ENCODE data around the gene DDX39A. TPM values are rescaled to one million over a fixed set of nuclear protein-coding genes. Genes with fewer than 3 reads are reported as not detected.
A peak's percentile ranks its signal among the peaks of the same experiment; 100 is the strongest.

The DDX39A gene
- total RNA-seq, 2 experiments from 2014 or later: 192 to 202 TPM

DNA sequence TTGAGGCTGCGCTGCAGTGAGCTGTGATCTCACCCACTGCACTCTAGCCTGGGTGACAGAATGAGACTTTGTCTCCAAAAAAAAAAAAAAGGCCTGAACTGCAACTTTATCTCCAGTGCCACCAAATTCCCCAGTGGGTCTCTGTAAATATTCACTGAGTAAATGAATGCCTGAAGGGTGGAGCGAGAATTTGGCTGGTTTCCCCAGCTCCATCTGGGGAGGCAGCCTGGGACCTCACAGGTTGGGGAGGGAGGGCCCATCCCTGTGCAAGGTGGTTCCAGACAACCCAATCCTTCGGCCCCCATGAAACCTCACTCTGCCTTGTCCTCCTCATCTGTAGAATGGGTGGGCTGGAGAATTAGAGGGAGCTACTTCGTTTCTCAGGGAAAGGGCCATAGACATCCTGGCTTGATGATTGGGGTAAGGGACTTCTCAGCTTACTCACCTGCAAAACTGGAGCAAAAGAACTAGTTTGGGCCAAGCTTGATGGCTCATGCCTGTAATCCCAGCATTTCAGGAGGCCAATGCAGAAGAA is 9.8 kb upstream of the DDX39A start:
- H3K27ac Mint-ChIP-seq: no peak overlapping the region
- POLR2A ChIA-PET: interaction anchor here (0.6 to 1.2 kb wide), 4 partner anchors 9 to 44 kb away, joined by 3 to 5 read pairs (median 4); no protein-coding TSS in a partner anchor
- no peaks in the 10 kb centered on the region for H3K36me3 Mint-ChIP-seq
- ATAC-seq (ENCODE audit: low read depth) (no peak), DNase-seq (no peak)
- H3K27me3 Mint-ChIP-seq: peaks cover 16% of the 10 kb centered on the region
- H3K9me3 Mint-ChIP-seq: no peaks in the 10 kb centered on the region
- no peak overlapping the region for H3K4me3 Mint-ChIP-seq
- peaks cover 15% of the 10 kb centered on the region for H3K4me1 Mint-ChIP-seq

DNA sequence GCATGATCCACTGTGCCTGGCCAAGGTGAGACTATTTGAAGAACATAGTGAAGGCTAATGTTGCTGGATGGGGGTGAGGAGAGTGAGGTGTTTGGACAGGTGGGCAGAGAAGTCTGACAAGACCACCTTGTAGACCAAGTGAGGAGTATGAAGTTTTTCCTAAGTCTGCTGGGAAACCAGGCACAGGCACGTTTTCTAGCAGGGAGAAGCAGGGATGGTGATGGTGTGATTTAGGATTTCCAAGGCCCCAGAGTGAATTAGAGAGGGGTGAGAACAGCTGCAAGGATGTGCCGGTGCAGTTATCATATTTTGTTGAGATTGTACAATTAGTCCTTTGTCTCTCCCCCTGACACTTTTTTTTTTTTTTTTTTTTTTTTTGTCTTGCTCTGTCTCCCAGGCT is 8.3 kb upstream of the DDX39A start:
- ATAC-seq (ENCODE audit: low read depth) (no peak), DNase-seq (no peak)
- Mint-ChIP-seq H3K27ac (no peak overlapping the region), H3K4me3 (no peak overlapping the region), H3K9me3 (no peaks in the 10 kb centered on the region), H3K27me3 (peaks cover 16% of the 10 kb centered on the region), H3K36me3 (no peaks in the 10 kb centered on the region), H3K4me1 (peaks cover 13% of the 10 kb centered on the region)
- POLR2A ChIA-PET: interaction anchor here (0.8 to 1.1 kb wide), 2 partner anchors 22 to 69 kb away, joined by 3 read pairs; partner anchors contain the start of gene GIPC1

DNA sequence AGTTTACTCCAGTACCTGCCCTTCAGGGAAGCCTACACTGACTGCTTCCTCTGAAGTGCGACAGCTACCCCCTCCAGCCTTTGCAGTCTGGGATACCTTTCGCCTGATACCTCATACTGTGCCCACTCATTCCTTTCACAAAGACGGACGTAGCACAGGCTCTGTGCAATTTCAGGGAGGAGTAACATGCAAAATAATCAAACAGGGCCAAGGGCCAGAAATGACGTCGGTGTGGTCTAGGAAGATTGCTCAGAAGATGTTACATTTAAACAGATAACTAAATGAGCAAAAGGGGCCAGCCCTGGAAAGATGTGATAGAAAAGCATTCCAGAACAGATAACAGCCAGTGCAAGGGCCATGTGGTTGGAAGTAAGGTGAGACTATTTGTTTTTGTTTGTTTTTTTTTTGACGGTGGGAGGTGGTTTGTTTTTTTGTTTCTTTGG is 6.6 kb upstream of the DDX39A start:
- Mint-ChIP-seq H3K27ac (no peak overlapping the region), H3K4me3 (no peak overlapping the region), H3K9me3 (no peaks in the 10 kb centered on the region), H3K4me1 (peaks cover 3% of the 10 kb centered on the region), H3K36me3 (no peaks in the 10 kb centered on the region), H3K27me3 (peaks cover 5% of the 10 kb centered on the region)
- POLR2A ChIA-PET: interaction anchor here (1.6 kb wide), 1 partner anchor 289 kb away, joined by 7 read pairs; the partner anchor contains the start of gene ASF1B
- ATAC-seq (ENCODE audit: low read depth) (no peak), DNase-seq (no peak)

DNA sequence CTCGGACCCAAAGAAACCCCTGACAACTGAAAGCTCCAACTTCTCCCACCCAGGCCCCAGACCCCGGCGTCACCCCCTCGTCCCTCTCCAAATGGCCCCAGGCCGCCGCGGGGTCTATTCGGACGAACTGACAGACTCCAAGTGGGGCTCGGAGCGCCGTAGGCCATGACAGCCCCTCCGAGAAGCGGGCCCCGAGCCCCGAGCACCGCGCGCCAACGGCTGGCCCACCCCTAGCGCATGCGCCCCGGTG is 360 bp downstream of the DDX39A start:
- peaks cover 22% of the 10 kb centered on the region for H3K36me3 Mint-ChIP-seq
- peaks cover 1% of the 10 kb centered on the region for H3K9me3 Mint-ChIP-seq
- DNase-seq: no peak
- no peaks in the 10 kb centered on the region for H3K27me3 Mint-ChIP-seq
- peaks cover 32% of the 10 kb centered on the region for H3K4me1 Mint-ChIP-seq
- peak overlapping the region; percentile 99 for H3K27ac Mint-ChIP-seq
- H3K4me3 Mint-ChIP-seq: peak overlapping the region; percentile 97
- POLR2A ChIA-PET: interaction anchor here (1.2 to 3.6 kb wide), 7 partner anchors 10 to 631 kb away, joined by 4 to 32 read pairs (median 8); partner anchors contain the start of genes ADGRE5 and ASF1B
- ATAC-seq (ENCODE audit: low read depth): peak; percentile 66

DNA sequence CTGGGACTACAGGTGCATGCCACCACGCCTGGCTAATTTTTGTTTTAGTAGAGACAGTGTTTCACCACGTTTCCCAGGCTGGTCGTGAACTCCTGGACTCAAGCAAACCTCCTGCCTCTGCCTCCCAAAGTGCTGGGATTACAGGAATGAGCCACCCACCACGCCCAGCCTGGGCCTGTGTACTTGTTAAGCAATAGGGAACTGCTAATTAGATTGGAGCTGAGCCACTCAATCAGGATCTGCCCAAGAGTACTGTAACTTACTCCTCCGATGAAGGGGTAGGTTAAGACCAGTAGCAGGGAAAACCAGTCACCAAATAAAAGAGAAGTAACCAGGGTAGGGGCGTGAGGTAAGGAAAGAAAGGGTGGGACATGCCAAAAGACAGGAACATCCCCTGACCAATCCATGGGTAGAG is 2.3 kb downstream of the DDX39A start:
- Mint-ChIP-seq H3K4me3 (peak overlapping the region; percentile 97), H3K4me1 (peaks cover 43% of the 10 kb centered on the region), H3K27ac (peak overlapping the region; percentile 83), H3K36me3 (peaks cover 30% of the 10 kb centered on the region), H3K27me3 (no peaks in the 10 kb centered on the region), H3K9me3 (peaks cover 1% of the 10 kb centered on the region)
- ATAC-seq (ENCODE audit: low read depth): no peak
- POLR2A ChIA-PET: interaction anchor here (1.0 to 3.6 kb wide), 3 partner anchors 8 to 35 kb away, joined by 3 to 32 read pairs (median 15); partner anchors contain the start of genes ADGRE5 and PKN1
- DNase-seq: no peak

DNA sequence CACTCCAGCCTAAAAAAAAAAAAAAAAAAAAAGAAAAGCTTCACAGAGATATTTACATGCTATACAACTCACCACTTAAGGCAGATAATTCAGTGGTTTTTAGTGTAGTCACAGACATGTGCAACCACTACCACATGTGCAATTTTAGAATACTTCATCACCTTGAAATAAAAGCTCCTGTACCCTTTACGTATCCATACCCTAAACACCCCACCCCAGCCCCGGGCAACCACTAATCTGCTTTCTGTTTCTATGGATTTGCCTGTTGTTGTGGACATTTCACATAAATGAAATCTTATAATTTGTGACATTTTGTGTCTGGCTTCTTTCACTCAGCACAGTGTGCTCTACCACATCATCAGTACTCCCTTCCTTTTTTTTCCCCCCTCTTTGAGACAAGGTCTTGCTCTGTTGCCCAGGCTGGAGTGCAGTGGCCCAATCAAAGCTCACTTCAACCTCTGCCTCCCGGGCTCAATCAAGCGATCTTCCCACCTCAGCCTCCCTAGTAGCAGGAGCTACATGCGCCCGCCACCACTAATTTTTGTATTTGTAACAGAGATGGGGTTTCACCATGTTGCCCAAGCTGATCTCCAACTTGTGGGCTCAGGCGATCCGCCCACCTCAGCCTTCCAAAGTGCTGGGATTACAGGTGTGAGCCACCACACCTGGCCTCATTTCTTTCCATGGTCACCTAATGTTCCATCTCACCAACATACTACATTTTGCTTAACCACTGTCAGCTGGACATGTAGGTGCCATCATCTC is 4.0 kb downstream of the DDX39A start:
- Mint-ChIP-seq H3K27ac (peak overlapping the region; percentile 51), H3K27me3 (no peaks in the 10 kb centered on the region), H3K4me1 (peaks cover 45% of the 10 kb centered on the region), H3K9me3 (peaks cover under 1% of the 10 kb centered on the region), H3K4me3 (peak overlapping the region; percentile 44), H3K36me3 (peaks cover 38% of the 10 kb centered on the region)
- DNase-seq (no peak), ATAC-seq (ENCODE audit: low read depth) (no peak)
- POLR2A ChIA-PET: interaction anchor here (0.6 to 2.8 kb wide), 5 partner anchors 9 to 54 kb away, joined by 4 to 23 read pairs (median 8); partner anchors contain the start of gene ADGRE5

DNA sequence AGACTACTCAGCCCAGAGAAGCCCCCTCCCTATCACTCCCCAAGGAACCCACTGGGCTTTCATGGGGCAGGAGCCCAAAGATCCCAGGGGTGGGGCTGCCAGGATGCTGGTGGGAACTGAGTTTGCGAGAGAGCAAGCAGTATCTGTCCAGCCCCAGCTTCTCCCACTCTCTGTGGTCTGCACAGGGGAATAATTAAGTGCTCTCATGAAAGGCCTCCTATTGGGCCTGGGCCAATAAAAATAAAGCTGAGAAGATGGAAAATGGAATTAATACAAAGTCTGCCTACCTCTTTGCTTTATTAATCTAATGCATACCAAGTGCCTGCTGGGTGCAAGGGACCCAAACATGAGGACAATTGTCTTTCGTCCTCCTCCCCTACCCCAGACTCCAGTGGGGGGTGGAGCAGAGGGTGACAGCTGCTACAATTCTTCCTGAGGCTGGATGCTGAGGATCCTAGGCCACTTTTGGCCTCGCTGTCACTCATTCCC is 5.4 kb downstream of the DDX39A start:
- POLR2A ChIA-PET: interaction anchor here (0.6 to 2.8 kb wide), 6 partner anchors 8 to 47 kb away, joined by 3 to 23 read pairs (median 6); partner anchors contain the start of gene ADGRE5
- H3K9me3 Mint-ChIP-seq: no peaks in the 10 kb centered on the region
- ATAC-seq (ENCODE audit: low read depth) (no peak), DNase-seq (no peak)
- no peaks in the 10 kb centered on the region for H3K27me3 Mint-ChIP-seq
- H3K36me3 Mint-ChIP-seq: peaks cover 42% of the 10 kb centered on the region
- peak overlapping the region; percentile 61 for H3K27ac Mint-ChIP-seq
- peaks cover 41% of the 10 kb centered on the region for H3K4me1 Mint-ChIP-seq
- peak overlapping the region; percentile 7 for H3K4me3 Mint-ChIP-seq

DNA sequence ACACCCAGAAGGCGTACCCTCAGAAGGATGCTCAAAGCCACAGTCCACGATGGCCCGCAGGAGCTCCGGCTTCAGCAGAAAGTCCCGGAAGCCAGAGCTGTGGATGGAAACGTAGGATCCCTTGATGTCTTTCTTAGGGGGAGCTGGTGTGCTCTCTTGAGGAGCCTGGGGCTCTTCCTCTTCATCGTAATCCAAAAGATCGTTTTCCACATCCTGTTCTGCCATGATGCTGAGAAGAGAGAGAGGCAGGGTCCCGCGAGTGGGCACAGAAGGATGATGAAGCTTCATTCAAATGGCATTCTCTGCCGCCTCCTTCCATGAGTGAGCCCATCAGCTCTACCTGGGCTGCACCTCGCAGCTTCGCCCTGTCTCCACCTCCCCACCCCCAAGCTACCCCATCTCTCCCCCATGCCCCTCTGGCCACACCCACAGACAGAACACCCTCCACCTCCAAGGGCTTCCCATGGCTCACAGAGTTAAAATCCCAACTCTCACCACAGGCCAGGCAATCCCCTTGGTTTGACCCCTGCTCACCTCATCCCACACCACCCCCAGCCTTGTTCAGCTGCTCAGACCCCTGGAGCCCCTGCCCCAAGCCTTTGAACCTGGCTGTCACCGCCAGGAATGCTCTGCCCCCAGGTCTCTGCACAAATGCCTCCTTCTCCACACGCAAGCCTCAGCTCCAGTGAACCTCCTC is 6.0 kb downstream of the DDX39A start:
- Mint-ChIP-seq H3K4me1 (peaks cover 41% of the 10 kb centered on the region), H3K9me3 (no peaks in the 10 kb centered on the region), H3K27ac (peak overlapping the region; percentile 61), H3K4me3 (peak overlapping the region; percentile 7), H3K36me3 (peaks cover 46% of the 10 kb centered on the region), H3K27me3 (no peaks in the 10 kb centered on the region)
- ATAC-seq (ENCODE audit: low read depth): no peak
- no peak for DNase-seq
- POLR2A ChIA-PET: interaction anchor here (0.6 to 2.8 kb wide), 4 partner anchors 9 to 32 kb away, joined by 3 to 23 read pairs (median 4); partner anchors contain the start of gene ADGRE5

DNA sequence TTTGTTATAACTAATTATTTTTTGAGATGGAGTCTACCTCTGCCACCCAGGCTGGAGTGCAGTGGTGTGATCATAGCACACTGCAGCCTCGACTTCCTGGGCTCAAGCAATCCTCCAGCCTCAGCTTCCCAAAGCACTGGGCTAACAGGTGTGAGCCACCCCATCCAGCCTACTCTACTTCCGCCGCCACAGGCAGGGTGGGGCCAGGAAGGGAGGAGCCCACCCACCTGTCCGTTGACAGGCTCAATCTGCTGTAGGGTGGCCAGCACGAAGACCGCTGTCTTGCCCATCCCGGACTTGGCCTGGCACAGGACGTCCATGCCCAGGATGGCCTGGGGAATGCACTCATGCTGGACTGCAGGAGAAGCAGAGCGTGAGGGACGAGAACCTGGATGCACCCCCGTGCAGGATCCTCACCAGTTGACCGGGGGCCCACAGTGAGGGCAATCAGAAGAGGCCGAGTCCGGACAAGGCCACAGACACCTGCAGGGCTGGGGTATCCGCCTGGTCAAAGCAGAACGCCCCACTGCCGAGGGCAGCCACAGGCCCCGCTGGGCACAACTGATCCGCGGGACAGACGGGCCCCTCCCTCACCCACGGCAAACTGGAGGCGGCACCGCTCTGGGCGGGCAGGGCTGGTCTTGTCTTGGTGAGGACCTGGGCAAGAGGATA is 6.7 kb downstream of the DDX39A start:
- Mint-ChIP-seq H3K27me3 (no peaks in the 10 kb centered on the region), H3K4me3 (no peak overlapping the region), H3K36me3 (peaks cover 48% of the 10 kb centered on the region), H3K27ac (no peak overlapping the region), H3K4me1 (peaks cover 41% of the 10 kb centered on the region), H3K9me3 (no peaks in the 10 kb centered on the region)
- ATAC-seq (ENCODE audit: low read depth) (no peak), DNase-seq (no peak)
- POLR2A ChIA-PET: interaction anchor here (0.6 to 13.1 kb wide), 4 partner anchors 9 to 50 kb away, joined by 3 to 250 read pairs (median 14); partner anchors contain the start of gene ADGRE5

DNA sequence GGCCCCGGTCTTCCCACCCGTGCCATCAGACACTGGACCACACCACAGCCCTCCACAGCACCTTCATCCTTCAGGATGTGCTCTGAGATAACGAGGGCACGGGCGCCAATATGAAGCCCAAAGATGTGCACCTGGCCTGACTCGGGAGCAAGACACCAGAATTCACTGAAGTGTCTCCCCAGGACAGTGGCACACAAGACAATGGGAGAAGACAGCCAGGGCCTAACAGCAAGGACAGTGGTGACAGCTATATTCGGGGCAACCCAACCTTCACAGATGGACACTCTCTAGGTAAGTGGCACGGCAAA is 7.2 kb downstream of the DDX39A start:
- H3K4me1 Mint-ChIP-seq: peaks cover 38% of the 10 kb centered on the region
- DNase-seq (no peak), ATAC-seq (ENCODE audit: low read depth) (no peak)
- no peaks in the 10 kb centered on the region for H3K9me3 Mint-ChIP-seq
- POLR2A ChIA-PET: interaction anchor here (13.1 kb wide), 1 partner anchor 50 kb away, joined by 250 read pairs; no protein-coding TSS in a partner anchor
- no peaks in the 10 kb centered on the region for H3K27me3 Mint-ChIP-seq
- H3K36me3 Mint-ChIP-seq: peaks cover 47% of the 10 kb centered on the region
- peak overlapping the region; percentile 56 for H3K27ac Mint-ChIP-seq
- no peak overlapping the region for H3K4me3 Mint-ChIP-seq

DNA sequence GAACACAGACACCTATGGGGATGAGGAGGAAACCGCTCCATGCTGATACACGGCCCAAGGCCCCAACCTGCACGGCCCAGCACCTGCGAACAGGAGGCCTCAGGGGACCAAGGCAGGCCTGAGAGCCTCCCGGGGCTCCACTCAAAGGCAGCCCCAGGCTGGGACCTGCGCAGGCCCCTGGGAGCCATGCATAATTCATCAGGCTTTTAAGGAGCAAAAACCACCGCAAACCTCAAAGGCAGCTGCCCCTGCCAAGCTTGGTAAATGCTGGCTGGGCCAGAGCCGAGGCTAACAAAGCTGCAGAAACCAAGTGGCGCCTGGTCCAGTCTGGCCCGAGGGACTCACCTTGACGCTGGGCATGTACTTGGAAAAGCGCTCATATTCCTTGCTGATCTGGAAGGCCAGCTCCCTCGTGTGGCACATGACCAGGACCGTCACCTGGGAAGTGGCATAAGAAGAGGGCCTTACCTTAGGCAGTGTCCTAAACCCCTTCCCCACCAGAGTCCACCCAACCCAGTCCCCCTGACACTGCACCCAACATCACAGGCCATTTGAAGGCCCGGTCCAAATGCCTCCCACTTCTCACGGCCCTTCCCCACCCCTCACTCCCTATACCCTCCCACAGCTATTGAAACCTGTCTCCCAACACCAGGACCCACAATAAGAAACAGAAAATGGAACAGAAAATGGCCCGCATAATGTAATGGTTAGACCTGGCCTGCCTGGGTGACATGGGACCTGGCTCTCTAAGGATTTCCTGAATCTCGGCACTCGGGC is 7.8 kb downstream of the DDX39A start:
- H3K4me3 Mint-ChIP-seq: no peak overlapping the region
- DNase-seq (no peak), ATAC-seq (ENCODE audit: low read depth) (no peak)
- no peaks in the 10 kb centered on the region for H3K9me3 Mint-ChIP-seq
- no peaks in the 10 kb centered on the region for H3K27me3 Mint-ChIP-seq
- POLR2A ChIA-PET: interaction anchor here (1.1 to 13.1 kb wide), 3 partner anchors 24 to 49 kb away, joined by 3 to 250 read pairs (median 8); partner anchors contain the start of gene ADGRE5
- peaks cover 47% of the 10 kb centered on the region for H3K36me3 Mint-ChIP-seq
- H3K27ac Mint-ChIP-seq: peak overlapping the region; percentile 56
- peaks cover 36% of the 10 kb centered on the region for H3K4me1 Mint-ChIP-seq
